ENCODE data around the gene SYTL1. TPM values are rescaled to one million over a fixed set of nuclear protein-coding genes. Genes with fewer than 3 reads are reported as not detected.

SYTL1 gene
- total and polyA plus RNA-seq, 9 of the 15 experiments (the other 6 are each of a cell fraction or from before 2014, with no cell fraction given) = 0.04 to 9.3 (median 1.7) TPM

GRCh38 chr1:27366411-27367159 is 24.8 kb downstream of the SYTL1 start, which contains the start of gene MAP3K6 (continued):
- no peak for TF ChIP-seq ZNF395 (CRISPR knock-in tag; IDR thresholded peaks at IDR 0.05)
- TF ChIP-seq HNRNPH1 (optimal IDR thresholded peaks at IDR 0.05; ENCODE audit: low read depth, low read length) = no peak
- TF ChIP-seq NELFE (IDR thresholded peaks at IDR 0.05; ENCODE audit: insufficient read depth, insufficient read length) = no peak
- TF ChIP-seq BRCA1 (IDR thresholded peaks at IDR 0.05) = no peak
- TF ChIP-seq BRCA1 (CRISPR knock-in tag; IDR thresholded peaks at IDR 0.05) = no peak
- no peak for TF ChIP-seq CSDE1 (IDR thresholded peaks at IDR 0.05)
- no peak for TF ChIP-seq POLR3G (IDR thresholded peaks at IDR 0.05; ENCODE audit: extremely low read depth, insufficient read length, insufficient replicate concordance)
- no peak for TF ChIP-seq C11orf30 (IDR thresholded peaks at IDR 0.05; ENCODE audit: low read depth)
- TF ChIP-seq, protein P1, sequence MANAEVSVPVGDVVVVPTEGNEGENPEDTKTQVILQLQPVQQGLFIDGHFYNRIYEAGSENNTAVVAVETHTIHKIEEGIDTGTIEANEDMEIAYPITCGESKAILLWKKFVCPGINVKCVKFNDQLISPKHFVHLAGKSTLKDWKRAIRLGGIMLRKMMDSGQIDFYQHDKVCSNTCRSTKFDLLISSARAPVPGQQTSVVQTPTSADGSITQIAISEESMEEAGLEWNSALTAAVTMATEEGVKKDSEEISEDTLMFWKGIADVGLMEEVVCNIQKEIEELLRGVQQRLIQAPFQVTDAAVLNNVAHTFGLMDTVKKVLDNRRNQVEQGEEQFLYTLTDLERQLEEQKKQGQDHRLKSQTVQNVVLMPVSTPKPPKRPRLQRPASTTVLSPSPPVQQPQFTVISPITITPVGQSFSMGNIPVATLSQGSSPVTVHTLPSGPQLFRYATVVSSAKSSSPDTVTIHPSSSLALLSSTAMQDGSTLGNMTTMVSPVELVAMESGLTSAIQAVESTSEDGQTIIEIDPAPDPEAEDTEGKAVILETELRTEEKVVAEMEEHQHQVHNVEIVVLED (CRISPR knock-in tag; IDR thresholded peaks at IDR 0.05) = no peak
- peak; percentile 84 for TF ChIP-seq POLR2G (IDR thresholded peaks at IDR 0.05; ENCODE audit: low read depth, low read length)
- TF ChIP-seq BMI1 (IDR thresholded peaks at IDR 0.05; ENCODE audit: low read length) = no peak
- TF ChIP-seq ZNF143 (CRISPR knock-in tag; IDR thresholded peaks at IDR 0.05) = no peak
- TF ChIP-seq PRDM10 (IDR thresholded peaks at IDR 0.05; ENCODE audit: partially characterized antibody) = no peak
- 0 out of 4 replicates have a peak, but pooled peaks of 1 of the 2 experiments have one; percentile 42 for TF ChIP-seq TBL1XR1 (IDR thresholded peaks at IDR 0.05; ENCODE audit: low read length in 2 of 2)
- TF ChIP-seq GATA2 (CRISPR knock-in tag; IDR thresholded peaks at IDR 0.05) = no peak
- no peak for TF ChIP-seq SRSF3 (IDR thresholded peaks at IDR 0.05; ENCODE audit: insufficient read depth, low read length)
- TF ChIP-seq ADNP (tag; IDR thresholded peaks at IDR 0.05) = no peak
- TF ChIP-seq, protein P2, sequence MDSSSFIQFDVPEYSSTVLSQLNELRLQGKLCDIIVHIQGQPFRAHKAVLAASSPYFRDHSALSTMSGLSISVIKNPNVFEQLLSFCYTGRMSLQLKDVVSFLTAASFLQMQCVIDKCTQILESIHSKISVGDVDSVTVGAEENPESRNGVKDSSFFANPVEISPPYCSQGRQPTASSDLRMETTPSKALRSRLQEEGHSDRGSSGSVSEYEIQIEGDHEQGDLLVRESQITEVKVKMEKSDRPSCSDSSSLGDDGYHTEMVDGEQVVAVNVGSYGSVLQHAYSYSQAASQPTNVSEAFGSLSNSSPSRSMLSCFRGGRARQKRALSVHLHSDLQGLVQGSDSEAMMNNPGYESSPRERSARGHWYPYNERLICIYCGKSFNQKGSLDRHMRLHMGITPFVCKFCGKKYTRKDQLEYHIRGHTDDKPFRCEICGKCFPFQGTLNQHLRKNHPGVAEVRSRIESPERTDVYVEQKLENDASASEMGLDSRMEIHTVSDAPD (CRISPR knock-in tag; IDR thresholded peaks at IDR 0.05) = no peak
- no peak for TF ChIP-seq FOXJ3 (CRISPR knock-in tag; IDR thresholded peaks at IDR 0.05)
- TF ChIP-seq HMG20A (CRISPR knock-in tag; conservative IDR thresholded peaks at IDR 0.05) = no peak
- no peak for TF ChIP-seq ARNT (IDR thresholded peaks at IDR 0.05)
- TF ChIP-seq HDAC1 (IDR thresholded peaks at IDR 0.05) = no peak

All from K562 (cell line).